ENCODE data around the gene CCDC24. TPM values are rescaled to one million over a fixed set of nuclear protein-coding genes. Genes with fewer than 3 reads are reported as not detected.

Gene CCDC24
- total RNA-seq, 4 donors from 2014 or later = 5.0 to 6.2 (median 5.5) TPM

DNA sequence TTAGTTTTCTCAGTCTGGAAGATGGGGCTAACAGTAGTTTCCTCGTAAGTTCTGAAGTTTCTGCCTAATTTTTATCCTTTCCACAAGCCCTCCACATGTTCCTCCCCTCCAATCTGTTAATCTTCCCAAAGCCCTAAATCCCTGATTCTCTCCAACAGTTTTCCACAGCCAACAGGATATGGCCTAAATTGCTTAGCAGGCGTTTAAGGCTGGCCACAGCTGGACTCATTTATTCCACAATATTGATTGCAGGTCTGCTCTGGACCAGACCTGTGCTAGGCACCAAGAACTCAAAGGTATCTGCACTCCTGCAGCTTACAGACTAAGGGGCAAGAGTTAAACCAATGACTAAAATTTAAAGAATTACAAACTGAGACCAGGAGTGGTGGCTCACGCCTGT, 35.9 kb downstream of the CCDC24 start:
- Histone ChIP-seq H3K9me3 (no peaks in the 10 kb centered on the region), H3K4me3 (no peak overlapping the region), H3K27me3 (no peaks in the 10 kb centered on the region), H3K4me1 (peaks cover 0 to 32% (median 13%) of the 10 kb centered on the region in 3 donors), H3K36me3 (peaks cover 0 to 16% of the 10 kb centered on the region in 2 donors), H3K27ac (no peak overlapping the region)
- 92 to 100% methylated on average over 2 of the region's 3 CpGs for WGBS, 2 donors (ENCODE audit: low coverage in 1 of 2)
- no peak for TF ChIP-seq POLR2A (IDR thresholded peaks at IDR 0.05)
- no peak for TF ChIP-seq EP300 (IDR thresholded peaks at IDR 0.05)
- no peak for TF ChIP-seq POLR2AphosphoS5 (IDR thresholded peaks at IDR 0.05)
- no peak for TF ChIP-seq CTCF (IDR thresholded peaks at IDR 0.05)
- no peak for ATAC-seq

DNA sequence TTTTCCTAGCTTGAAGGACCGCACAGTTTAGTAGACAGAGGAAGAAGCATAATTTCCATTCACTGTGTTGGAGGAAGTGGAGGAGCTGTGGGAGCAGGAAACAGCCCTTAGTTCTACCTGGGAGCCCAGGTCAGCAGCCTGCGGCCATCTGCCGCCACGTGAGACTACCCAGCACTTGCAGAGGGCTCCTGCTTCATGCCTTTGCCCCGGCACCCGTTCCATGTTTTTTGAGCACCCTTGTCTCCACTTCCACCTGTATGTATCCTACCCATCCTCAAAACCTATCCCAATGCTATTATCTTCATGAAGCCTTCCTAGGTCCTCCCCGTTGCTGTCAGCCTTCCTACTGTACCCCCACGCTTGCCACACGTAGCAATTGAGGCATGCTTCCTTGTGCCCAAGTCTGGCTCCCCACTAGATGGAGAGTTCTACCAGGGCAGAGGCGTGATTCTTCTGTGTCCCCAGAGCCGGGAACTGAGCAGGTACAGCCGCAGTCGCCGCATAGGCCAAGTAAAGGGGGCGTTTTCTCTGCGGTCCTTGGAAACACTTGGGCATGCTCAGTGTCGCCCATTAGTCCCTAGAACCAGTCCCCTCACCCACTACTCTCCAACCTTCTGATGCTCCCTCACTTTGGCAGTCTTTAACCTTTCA, 38.0 kb downstream of the CCDC24 start:
- H3K4me3 ChIP-seq = peak overlapping the region; percentile 57 to 89
- no peaks in the 10 kb centered on the region for H3K36me3 ChIP-seq
- peaks cover 0 to 52% (median 13%) of the 10 kb centered on the region in 3 donors for H3K4me1 ChIP-seq
- no peaks in the 10 kb centered on the region for H3K9me3 ChIP-seq
- WGBS, 2 donors (ENCODE audit: low coverage in 1 of 2) = 21 to 22% methylated on average over 12 to 17 of the region's 17 CpGs
- peak overlapping the region; percentile 15 to 92 (median 90) for H3K27ac ChIP-seq
- TF ChIP-seq CTCF (IDR thresholded peaks at IDR 0.05) (peak in 1 of 4 experiments; percentile 21), EP300 (IDR thresholded peaks at IDR 0.05) (no peak)
- H3K27me3 ChIP-seq = no peaks in the 10 kb centered on the region
- peak; percentile 8 for ATAC-seq

DNA sequence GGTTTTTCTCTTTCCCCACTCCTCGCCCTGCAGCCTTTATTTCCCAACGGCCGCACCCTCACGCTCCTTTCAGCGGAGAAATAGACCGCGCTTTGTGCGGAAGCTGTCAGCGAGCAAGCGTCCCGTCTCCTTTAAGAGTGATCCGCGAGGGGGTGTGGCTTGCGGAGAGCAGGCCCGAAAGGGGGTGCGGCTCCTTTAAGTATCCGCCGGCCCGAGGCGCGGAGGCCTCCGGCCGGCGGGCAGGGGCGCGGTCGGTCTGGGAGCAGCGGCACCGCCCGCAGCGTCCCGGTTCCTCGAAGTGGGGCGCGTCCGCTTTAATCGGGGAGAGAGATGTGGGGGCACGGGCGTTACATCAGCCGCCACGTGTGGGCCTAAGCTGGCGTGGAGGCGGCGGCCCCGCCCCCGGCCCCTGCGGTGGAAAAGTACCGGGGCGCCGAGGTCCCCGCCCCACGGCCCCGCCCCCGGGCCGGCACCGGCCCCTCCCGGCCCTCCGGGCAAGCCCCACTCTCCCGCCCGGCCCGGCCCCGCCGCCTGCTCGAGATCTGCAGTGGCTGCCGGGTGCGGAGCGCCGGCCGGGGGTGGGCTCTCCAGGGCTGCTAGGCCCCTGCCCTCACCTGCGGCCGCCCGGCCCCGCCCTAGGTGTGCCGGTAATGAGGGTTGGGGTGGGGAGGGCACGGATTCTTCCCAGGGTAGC, 38.7 kb downstream of the CCDC24 start:
- Histone ChIP-seq H3K27ac (peak overlapping the region; percentile 34 to 92 (median 90)), H3K9me3 (no peaks in the 10 kb centered on the region), H3K36me3 (no peaks in the 10 kb centered on the region), H3K4me1 (peaks cover 0 to 58% (median 19%) of the 10 kb centered on the region in 3 donors), H3K4me3 (peak overlapping the region; percentile 57 to 89), H3K27me3 (no peaks in the 10 kb centered on the region)
- peak; percentile 90 for ATAC-seq
- WGBS, 2 donors (ENCODE audit: low coverage in 1 of 2) = 0% methylated on average over 2 to 11 of the region's 75 CpGs
- peak in 1 of 2 donors; percentile 24 for TF ChIP-seq POLR2A (IDR thresholded peaks at IDR 0.05)
- TF ChIP-seq POLR2AphosphoS5 (IDR thresholded peaks at IDR 0.05) = no peak
- TF ChIP-seq EP300 (IDR thresholded peaks at IDR 0.05) = no peak
- peak in 1 of 4 experiments; percentile 11 for TF ChIP-seq CTCF (IDR thresholded peaks at IDR 0.05)

DNA sequence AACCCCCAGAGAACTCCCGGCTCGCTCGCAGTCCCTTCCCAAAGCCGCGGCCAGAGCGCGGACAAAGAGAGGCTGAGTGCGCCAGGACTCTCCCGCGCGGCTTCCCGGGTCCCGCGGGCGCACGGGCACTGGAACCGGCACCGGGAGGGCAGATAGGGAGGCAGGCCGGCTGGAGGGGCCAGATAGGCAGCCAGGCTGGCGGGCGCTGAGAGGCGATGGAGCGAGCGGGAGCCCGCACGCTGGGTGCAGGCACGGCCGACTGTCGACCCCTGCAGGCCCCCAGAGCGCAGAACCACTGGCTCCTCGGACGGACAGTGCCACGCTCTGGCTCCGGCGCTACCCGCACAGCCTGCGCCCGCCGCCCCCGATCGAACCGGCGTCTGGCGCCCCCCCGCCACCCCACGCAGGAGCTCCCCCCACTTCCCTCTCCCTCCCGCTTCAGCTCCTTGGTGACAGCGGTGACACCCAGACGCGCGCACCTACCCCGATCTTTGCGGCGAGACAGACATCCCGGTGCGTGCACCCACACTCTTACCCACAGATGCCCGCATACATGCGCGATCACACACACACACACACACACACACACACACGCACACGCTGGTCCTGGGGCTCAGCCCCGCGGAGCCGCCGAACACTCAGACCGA, 39.3 kb downstream of the CCDC24 start:
- no peaks in the 10 kb centered on the region for H3K9me3 ChIP-seq
- WGBS, 2 donors (ENCODE audit: low coverage in 1 of 2) = 0% methylated on average over 1 of the region's 66 CpGs; no CpG with 5 or more reads in 1 of the 2 donors
- H3K4me1 ChIP-seq = peaks cover 0 to 65% (median 26%) of the 10 kb centered on the region in 3 donors

More for the DNA sequence above, 39.3 kb downstream of the CCDC24 start:
- H3K36me3 ChIP-seq = no peaks in the 10 kb centered on the region
- peak overlapping the region; percentile 57 to 89 for H3K4me3 ChIP-seq
- TF ChIP-seq POLR2AphosphoS5 (IDR thresholded peaks at IDR 0.05) (no peak), CTCF (IDR thresholded peaks at IDR 0.05) (no peak), POLR2A (IDR thresholded peaks at IDR 0.05) (no peak), EP300 (IDR thresholded peaks at IDR 0.05) (no peak)
- H3K27me3 ChIP-seq = no peaks in the 10 kb centered on the region
- peak; percentile 29 for ATAC-seq
- peak overlapping the region; percentile 34 to 92 (median 90) for H3K27ac ChIP-seq
